Measurements from ENCODE around the gene HPS4.

DNA sequence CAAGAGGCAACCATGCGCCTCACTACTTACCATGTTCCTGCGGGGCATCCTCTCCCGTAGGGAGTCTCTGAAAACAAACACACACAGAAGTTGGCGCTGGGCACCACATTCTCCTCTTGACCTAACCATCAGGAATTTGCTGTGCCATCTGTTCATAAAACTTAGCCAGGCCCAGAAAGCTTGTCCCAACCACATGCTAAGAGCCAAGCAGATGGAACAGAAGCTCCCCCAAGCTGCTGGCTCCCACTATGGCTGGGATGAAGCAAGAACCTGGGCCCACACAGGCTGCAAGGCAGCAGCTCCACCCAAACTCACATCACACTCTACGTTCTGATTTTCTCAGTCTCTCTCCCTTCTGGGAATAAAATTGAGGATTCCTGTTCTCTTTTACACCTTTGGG lies 17.4 kb downstream of the HPS4 start:
- no peak for TF ChIP-seq POLR2A (IDR thresholded peaks at IDR 0.05; ENCODE audit: low read length)
- no peak for TF ChIP-seq GATA1 (IDR thresholded peaks at IDR 0.05; ENCODE audit: low read depth, low read length)

Measured in erythroblast (primary cell).